Cerebellar nuclear complex (tissue), 1 donor: ENCODE measurements around the gene NHLRC1.

ENCODE experiments used
- DNase-seq, 2 experiments: peaks; one replicate each; lab custom pipeline; 2025; lab: John Stamatoyannopoulos, UW

NHLRC1 gene

DNA sequence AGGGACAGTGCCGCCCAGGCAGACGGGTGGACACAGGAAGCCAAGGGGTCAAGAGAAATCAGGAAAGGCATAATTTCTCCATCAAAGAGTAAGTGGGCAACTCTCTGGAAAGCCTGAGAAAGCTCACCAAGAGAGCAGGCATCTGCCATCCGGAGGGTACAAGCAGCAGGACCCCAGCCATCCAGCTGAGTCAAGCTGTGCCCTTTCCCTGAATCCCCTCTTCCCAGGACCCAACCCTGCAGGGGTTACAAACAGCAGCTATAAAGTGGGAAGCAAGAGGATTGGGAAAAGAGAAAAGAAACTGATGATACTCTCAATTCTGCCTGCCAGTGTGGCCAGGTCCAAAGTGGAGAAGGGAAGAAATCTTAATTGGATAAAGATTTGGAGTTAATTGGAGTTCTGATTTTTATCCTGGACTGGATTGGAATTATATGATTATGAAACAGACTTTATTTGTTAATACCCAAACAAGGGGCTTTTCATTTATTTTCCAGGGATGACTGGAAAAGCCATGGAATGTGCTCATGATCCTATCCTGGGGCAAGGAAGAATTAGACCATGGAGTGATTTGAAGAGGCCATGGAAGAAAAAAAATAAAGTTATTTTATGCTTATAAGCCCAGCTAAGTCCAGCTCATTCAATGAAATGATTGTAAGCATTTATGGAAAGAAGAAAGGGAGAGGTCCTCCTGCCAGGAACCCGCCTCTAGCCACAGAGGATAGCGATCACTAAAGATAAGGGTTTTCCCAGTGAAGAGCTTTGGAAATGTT, 34.9 kb downstream of the NHLRC1 start:
- DNase-seq, result no peak

DNA sequence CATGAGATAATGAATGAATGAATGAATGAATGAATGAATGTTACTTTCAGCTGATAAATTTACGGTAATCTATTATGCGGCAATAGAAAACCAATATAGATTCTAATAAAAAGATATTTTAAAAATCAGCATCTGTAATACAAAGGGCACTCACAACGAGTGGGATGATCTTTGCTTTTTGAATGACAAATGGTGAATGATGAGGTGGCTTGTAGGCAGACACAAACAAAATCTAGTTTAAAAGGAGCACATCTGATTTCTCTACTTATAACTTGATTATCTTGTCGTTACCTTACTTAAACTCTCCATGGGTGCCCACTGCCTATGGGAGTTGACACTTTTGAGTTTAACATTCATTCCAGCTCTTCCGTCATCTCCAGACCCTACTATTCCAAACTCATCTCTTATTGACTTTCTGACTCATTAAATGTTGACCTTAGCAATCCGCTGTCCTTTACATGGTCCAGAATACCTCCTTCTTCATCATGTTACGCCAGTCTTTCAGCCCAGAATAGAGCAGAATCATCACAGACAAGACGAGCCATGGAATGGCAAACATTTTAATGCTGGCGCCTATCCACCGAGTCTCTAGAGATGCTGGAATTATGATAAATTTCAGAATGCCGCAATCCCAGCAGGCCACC, 41.3 kb downstream of the NHLRC1 start:
- no peak for DNase-seq

DNA sequence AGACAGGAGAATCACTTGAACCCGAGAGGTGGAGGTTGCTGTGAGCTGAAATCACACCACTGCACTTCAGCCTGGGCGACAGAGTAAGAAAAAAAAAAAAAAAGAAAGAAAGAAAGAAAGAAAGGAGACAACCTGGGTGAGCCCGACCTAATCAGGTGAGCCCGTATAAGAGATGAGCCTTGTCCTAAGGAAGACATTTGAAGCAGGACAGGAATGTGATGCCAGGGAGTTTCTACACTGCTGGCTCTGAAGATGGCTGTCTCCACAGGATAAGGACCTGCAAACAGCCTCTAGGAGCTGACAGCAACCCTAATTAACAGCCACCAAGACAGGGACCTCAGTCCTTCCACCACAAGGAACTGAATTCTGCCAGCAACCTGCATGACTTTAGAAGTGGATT, 41.9 kb downstream of the NHLRC1 start:
- no peak for DNase-seq

DNA sequence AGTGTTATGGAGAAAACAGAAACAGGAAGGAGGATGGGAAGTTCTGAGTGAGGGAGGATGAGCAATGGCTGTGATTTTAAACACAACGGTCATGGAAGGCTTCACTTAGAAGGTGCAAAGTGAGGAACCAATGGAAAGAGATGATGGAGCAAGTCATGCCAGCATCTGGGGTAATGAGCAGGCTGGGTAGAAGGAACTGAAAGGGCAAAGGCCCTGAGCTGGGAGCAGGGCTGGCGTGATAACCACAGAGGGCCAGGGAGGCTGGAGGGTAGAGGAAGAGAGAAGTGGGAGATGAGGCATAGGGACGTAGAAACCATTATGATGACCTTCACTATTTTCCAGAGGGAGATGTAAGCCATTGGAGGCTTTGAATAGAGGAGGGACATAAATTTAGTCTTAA, 43.6 kb downstream of the NHLRC1 start:
- no peak for DNase-seq

DNA sequence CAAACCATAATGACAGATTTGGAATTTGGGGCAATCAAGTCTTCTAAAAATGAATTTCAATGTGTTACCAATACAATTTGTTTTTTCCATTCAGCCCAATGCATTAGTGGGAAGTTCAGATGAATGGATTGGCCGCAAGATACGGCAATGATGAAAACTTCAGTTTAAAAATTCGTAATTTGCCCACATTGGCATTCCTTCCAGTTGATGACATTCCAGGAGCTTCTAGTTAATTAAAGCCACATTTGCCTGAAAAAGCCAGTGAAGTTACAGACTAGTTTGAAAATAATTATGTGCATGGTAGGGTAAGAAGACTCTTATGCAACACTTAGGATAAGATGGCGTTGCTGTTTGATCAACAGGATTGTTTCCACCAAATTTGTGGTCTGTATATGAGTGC, 46.2 kb downstream of the NHLRC1 start:
- no peak for DNase-seq

DNA sequence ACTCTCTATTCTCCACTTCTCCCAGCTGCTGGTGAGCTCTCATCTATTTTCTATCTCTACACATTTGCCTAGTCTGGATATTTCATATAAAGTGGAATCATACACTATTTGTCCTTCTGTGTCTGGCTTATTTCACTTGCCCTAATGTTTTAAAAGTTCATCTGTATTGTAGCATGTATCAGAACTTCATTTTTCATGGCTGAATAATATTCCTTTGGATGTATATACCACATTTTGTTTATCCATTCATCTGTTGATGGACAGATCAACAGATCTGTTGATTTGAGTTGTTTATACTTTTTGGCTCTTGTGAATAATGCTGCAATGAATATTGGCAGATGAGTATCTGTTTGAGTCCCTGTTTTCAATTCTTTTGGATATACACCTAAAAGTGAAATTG, 49.6 kb downstream of the NHLRC1 start:
- DNase-seq, result no peak

DNA sequence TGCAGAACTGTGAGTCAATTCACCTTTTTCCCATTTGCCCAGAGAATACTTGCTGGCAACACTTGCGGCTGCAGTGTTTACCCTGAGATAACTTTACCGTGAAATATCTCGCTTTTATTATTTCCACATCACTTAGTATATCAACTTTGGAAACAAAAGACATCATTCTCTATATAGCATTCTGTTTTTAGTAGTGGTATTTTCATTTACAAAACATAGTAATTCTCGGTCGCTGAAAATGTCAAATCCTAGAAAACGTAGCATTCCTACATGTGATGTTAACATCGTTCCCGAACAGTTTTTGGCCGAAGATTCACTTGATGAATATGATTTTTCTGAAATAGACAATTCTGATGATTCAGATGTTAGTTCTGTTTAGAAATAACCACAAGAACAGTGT, 52.0 kb downstream of the NHLRC1 start:
- no peak for DNase-seq
